GM18498 (cell line): Measurements from ENCODE around the gene TMC1.
A peak's percentile ranks its signal among the peaks of the same experiment; 100 is the strongest.
"Not testable (repeated sequence)": the region's sequence is repeated elsewhere in the genome, so short reads cannot be mapped to it uniquely, and the experiment has no call there.

Experiments
- ATAC-seq: cut with Tn5 transposase; IDR thresholded peaks from one replicate; pipeline ENCODE4 v1.9.1; 2021; ENCODE audit warnings: mild to moderate bottlenecking, moderate library complexity; ENCODE audit not compliant: unreplicated experiment

The TMC1 gene

GRCh38 chr9:72521416-72521815 is at the start of gene TMC1:
TSS of gene TMC1 (plus strand) at chr9:72521608. CDS start at chr9:72648649, 127,041 bp downstream.
- not testable (repeated sequence) for ATAC-seq

DNA sequence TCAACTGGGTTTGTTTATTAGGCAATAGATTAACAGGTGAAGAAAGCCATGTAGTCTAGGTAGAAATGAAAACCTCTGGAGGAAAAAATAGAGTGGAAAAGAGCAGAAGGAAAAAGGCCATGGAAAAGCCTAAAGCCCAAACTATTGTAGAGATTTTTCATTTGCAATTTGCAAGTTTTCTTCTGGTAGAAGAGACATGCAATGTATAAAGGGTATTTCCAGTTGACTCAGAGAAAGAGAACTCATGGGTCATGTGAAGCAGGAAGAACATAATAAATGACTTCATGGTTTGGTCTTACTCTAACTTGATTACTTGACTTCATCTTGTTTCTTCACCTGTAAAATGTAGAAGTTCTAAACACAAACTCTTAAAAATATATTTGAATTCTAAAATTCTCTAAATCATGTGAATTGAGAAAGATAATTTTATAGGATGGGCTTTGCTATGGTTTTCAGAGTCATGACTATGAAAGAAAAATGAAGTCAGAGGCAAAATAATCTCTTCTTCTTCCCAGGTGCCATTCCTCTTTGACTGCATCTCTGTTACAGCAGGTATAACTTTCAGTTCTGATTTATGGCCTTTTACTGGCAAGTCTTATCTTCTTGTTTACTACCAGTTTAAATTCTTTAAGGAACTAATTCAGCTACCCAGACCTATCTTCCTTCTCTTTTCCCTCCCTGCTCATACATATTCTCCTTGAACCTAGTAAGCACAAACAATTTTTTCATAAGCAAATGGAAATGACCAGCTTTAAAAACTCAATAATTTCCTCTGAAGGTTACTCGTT is 47.7 kb upstream of the TMC1 start:
- peak; percentile 85 for ATAC-seq

DNA sequence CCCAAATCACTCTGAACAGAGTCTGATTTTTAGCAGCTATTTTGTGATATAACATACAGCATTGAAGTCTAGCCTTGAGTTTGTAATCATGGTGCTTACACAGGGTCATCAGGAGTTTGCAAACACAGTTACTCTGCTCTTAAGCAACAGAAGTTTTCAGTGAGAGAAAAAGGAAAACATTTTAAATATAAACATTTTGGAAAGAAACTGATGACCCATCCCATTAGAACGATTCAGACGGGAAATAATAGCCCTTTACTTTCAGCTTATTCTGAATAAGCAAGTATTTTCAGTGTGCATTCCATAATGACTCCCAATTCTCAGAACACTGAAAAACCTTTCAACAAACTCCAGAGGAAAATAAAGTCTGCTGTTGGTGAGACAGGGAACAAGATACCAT is 46.7 kb upstream of the TMC1 start:
- ATAC-seq = no peak

- ATAC-seq = no peak
Observed at GRCh38 chr9:72476100-72476499, 45.3 kb upstream of the TMC1 start.

GRCh38 chr9:72476617-72477437 is 44.6 kb upstream of the TMC1 start:
- ATAC-seq = no peak

DNA sequence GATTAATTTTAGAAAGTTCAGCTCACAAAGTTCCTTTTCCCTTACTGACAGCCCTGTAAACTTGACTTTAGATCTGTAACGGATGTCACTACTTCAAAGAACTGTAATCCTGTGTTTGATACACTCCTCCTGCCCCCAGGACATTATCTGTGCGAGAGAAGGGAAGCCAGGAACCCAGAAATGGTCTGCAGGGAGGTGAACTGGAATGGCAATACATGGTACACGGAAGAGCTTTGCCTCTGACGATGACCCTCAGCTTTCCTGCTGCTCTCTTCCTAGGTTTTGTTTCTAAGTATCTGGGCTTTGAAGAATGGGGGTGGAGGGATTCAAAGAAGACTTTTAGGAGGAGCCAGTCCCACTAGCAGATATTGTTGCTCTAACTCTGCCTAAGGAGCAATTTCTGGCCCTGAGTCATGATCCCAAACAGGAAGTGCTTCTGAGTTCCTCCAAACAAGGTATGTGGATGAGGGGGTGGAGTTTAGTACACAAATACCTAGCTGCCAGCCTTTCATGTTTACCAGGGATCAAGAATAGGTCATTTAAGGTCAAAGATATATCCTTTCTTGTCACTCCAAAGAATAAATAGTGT is 43.4 kb upstream of the TMC1 start:
- no peak for ATAC-seq

- no peak for ATAC-seq
Observed at GRCh38 chr9:72478966-72479365, 42.4 kb upstream of the TMC1 start.

DNA sequence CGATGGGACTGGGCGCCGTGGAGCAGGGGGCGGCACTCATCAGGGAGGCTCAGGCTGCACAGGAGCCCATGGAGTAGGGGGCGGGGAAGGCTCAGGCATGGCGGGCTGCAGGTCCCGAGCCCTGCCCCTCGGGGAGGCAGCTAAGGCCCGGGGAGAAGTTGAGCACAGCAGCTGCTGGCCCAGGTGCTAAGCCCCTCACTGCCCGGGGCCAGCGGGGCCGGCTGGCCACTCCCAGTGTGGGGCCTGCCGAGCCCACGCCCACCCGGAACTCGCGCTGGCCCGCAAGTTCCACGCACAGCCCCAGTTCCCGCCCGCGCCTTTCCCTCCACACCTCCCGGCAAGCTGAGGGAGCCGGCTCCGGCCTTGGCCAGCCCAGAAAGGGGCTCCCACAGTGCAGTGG is 41.1 kb upstream of the TMC1 start:
- ATAC-seq = not testable (repeated sequence)

- no peak for ATAC-seq
Observed at GRCh38 chr9:72480921-72481320, 40.5 kb upstream of the TMC1 start.

DNA sequence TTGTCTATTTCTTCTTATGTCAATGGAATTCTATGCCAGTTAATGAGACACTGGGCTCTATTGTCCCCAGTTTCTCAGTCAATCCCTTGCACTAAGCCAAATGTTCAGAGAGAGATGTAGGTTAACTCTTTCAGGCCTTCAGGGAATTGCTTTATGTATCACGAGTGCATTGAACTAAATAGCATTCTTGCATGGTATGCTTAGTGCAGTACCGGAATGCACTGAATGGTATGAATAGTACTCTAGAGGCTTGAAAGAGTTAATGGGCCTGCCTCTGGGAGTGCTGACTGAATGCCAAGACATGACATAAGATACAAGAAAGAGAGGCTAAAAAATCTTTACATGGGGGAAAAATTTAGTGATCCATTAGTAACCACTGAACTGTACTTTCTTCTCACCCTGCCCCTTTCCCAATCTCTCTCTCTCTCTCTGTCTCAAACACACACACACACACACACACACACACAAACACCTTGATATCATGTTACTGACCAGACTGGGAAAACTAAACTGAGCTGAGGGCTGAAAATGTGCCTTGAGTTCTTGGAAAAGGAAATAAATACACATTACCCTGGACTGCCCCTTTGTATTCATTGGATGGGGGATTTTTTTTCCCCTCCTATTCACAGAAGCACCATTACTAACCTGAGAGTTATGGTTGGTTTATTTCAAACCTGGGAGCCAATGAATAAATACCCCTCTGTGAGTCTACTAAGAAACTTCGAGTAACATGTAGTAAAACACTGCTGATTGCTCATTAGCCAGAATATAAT is 35.4 kb upstream of the TMC1 start:
- ATAC-seq = no peak

DNA sequence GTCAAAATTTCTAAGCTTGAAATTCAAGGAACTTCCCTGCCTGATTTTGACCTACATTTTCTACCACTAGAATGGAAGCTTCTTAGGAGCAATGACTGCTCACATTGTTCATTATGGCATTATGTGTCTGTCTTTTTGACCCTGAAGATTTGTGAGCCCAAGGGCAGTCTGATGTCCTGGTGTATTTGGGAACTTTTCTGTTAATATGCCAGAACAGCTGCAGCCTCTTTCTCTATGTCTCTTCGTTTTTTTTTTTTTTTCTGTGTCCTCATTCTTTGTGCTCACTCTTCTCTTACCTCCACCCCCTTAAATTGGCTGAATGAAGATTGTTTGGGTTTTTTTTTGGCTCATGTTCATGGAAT is 34.8 kb upstream of the TMC1 start:
- no peak for ATAC-seq

GRCh38 chr9:72487665-72488064 is 33.7 kb upstream of the TMC1 start:
- not testable (repeated sequence) for ATAC-seq

- ATAC-seq = no peak
Observed at GRCh38 chr9:72489986-72490385, 31.4 kb upstream of the TMC1 start.

- ATAC-seq = no peak
Observed at GRCh38 chr9:72491242-72491641, 30.2 kb upstream of the TMC1 start.

DNA sequence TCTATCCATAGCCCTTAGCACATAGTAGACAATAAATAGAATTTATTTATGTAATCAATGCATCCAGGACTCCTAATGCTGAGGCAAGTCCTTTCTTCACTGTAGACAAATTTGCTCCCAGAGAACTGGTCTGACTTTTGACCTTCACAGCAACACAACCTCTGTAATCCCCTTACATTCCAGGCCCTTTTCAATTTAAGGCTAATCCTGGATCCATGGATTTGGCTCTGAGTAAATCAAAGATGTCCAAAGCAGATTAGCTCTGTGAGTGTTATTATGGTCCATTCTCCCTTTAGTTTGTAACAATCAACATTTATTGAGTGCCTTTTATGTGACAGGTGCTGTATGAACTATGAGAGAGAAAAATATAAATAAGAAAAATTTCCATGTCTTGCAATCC is 27.4 kb upstream of the TMC1 start:
- ATAC-seq = no peak

DNA sequence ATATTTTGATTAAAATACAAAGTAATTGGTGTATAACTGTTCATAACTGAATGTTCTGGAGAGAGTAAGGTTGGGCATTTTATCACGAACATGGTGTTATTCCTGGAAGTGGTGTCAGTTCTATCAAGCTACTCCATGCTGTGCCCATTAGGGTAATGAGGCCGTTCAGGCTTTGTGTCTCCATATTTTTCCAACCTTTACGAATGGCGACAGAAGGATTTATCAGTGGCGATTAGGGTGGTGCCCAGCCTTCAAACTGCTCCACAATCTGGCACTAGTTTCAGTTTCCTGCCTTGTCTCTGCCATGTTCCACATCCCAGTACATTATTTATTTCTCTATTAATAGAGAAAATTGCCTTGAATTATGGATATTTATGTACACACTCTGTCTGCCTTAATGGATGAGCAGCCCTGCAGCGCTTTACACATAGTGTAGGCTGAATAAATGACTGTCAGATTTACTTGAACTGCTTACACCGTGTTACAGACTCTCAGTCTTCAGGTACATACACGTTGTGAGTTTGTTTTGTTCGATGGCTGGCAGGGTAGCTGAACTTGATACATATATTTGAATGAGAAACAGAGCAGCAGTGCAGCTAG is 23.9 kb upstream of the TMC1 start:
- ATAC-seq = no peak

GRCh38 chr9:72506615-72507014 is 14.8 kb upstream of the TMC1 start:
- no peak for ATAC-seq

GRCh38 chr9:72509053-72509452 is 12.4 kb upstream of the TMC1 start:
- ATAC-seq = peak; percentile 38

DNA sequence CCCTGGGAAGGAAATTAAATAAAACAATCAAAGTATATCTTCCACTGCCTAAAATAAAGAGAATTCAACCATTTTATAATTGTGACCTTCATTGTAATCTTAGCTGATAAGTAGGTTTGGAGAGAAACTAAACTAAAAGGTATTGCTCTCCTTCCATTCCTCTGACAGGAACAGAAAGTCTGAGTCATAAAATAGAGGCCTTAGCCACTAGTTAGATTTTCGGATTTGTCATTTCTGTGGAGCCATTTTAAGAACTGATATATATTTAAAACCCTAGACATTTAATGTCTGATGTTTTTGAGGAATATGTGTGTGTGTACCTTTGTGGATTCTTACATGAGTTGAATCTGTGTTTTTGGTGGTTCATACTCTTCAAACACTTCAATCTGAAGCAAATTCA is 11.8 kb upstream of the TMC1 start:
- peak; percentile 91 for ATAC-seq

GRCh38 chr9:72521011-72521410 is 397 bp upstream of the TMC1 start:
- not testable (repeated sequence) for ATAC-seq
